OCI-LY3 (cell line): ENCODE results near the gene ROR2.

Experiments used
- H2AFZ ChIP-seq: fragments of 200-600, 300-600 bp; shearing (Covaris generic); 2 replicates; pipeline ENCODE4 v1.6.0; 2014; ENCODE audit warnings: antibody characterized with exemption, low read depth, low read length
- H3K27ac ChIP-seq: fragments of 200-600, 300-600 bp; sonication (generic); 2 replicates; pipeline ENCODE4 v1.5.1; 2014; ENCODE audit warnings: mild to moderate bottlenecking, low read length, moderate library complexity, mixed read lengths
- H3K27me3 ChIP-seq: fragments of 200-600, 300-600 bp; sonication (generic); 2 replicates; pipeline ENCODE4 v1.6.1; 2014; ENCODE audit warnings: low read depth, low read length, mixed read lengths
- H3K36me3 ChIP-seq: fragments of 200-600, 300-600 bp; sonication (generic); replicated peaks from 2 replicates; pipeline ENCODE3; 2014; ENCODE audit warnings: low read depth, low read length, mixed read lengths
- H3K4me1 ChIP-seq: fragments of 300-600, 200-600 bp; sonication (generic); 2 replicates; pipeline ENCODE4 v1.6.1; 2014; ENCODE audit warnings: low read length, mixed read lengths
- H3K4me2 ChIP-seq: fragments of 200-600, 300-600 bp; sonication (generic); 2 replicates; pipeline ENCODE4 v1.6.1; 2014; ENCODE audit warnings: low read length, mixed read lengths
- H3K4me3 ChIP-seq: fragments of 300-600, 200-600 bp; sonication (generic); 2 replicates; pipeline ENCODE4 v1.5.1; 2014; ENCODE audit warnings: antibody characterized with exemption, mild to moderate bottlenecking, low read length, moderate library complexity
- H3K79me2 ChIP-seq: fragments of 300-600, 200-600 bp; shearing (Covaris generic); 2 replicates; pipeline ENCODE4 v1.6.1; 2014; ENCODE audit warnings: mild to moderate bottlenecking, low read length, mixed read lengths
- H3K9ac ChIP-seq: fragments of 300-600, 200-600 bp; shearing (Covaris generic); 2 replicates; pipeline ENCODE4 v1.6.0; 2014; ENCODE audit warnings: mild to moderate bottlenecking, low read length, moderate library complexity
- H3K9me3 ChIP-seq: fragments of 200-600, 300-600 bp; shearing (Covaris generic); 2 replicates; pipeline ENCODE4 v1.6.1; 2014; ENCODE audit warnings: low read length, mixed read lengths; ENCODE audit not compliant: insufficient read depth
- H4K20me1 ChIP-seq: fragments of 200-600, 300-600 bp; sonication (generic); 2 replicates; pipeline ENCODE4 v1.6.1; 2016; ENCODE audit warnings: low read length, mixed read lengths; ENCODE audit not compliant: insufficient read depth
- EZH2phosphoT487 ChIP-seq: fragments of 200-600 bp; shearing (Covaris generic); IDR thresholded peaks from 2 replicates; pipeline ENCODE4 v1.6.1; 2018; ENCODE audit warnings: antibody characterized with exemption, mixed run types, low read depth
- TF ChIP-seq, protein P1 (sequence below): fragments of 200-600, 300-600 bp; sonication (generic); IDR thresholded peaks from 2 replicates; pipeline ENCODE4 v1.5.1; 2014; ENCODE audit warnings: antibody characterized with exemption, low read length, low read depth

Gene ROR2

DNA sequence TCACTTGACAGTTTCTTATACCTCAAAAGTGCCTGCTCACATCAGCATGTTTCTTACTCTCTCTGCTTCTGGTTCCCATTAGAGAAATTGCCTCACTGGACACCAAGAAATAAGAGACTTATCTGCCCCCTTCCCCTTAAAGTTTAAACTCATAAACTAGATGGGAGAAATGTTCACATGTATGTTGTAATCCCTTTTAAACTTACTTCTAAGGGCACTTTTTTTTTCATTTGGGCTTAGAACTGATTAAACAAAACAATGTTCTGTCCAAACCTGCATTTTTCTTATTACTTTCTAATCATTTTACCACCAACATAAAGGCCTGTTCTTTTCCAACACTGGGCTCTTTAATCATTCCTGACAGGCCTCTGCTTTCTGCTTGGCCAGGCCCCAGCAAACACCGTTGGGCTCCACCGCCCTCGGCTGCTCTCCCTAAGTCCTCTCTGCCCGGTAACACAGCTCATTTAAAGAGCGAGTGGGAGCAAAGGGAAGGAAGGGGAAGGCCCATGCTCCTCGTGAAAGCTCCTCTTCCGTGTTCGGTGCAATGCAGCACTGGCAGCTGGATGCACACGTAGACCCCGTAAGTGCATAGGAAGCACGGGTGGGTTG, 53.4 kb downstream of the ROR2 start:
- no peak overlapping the region for H3K4me2 ChIP-seq

DNA sequence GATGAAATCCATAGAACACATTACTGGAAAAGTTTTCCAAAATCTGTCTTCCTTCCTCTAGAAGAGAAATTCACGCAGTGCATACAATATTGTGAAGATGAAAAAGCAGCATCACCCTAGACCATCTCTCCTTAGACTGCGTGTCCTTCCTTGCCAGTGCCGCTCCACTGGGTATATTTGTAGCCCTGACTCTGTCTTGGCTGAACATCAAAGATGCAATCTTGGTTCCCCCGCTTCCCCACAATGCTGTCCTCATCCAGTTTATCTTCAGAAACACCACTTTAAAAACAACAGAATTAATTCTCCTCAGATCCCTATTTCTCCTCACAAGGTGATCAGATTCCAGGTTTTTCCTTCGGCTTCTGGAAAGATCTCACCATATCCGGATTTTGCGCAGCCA, 53.9 kb downstream of the ROR2 start:
- no peaks in the 10 kb centered on the region for H4K20me1 ChIP-seq
- H3K27ac ChIP-seq = no peak overlapping the region
- no peak overlapping the region for H3K4me2 ChIP-seq
- no peak for TF ChIP-seq EZH2phosphoT487
- no peaks in the 10 kb centered on the region for H3K36me3 ChIP-seq
- H3K4me3 ChIP-seq = no peak overlapping the region
- H3K79me2 ChIP-seq = no peaks in the 10 kb centered on the region
- no peaks in the 10 kb centered on the region for H3K4me1 ChIP-seq
- H3K9me3 ChIP-seq = no peaks in the 10 kb centered on the region
- H3K9ac ChIP-seq = no peak overlapping the region
- no peak overlapping the region for H2AFZ ChIP-seq
- peaks cover 3% of the 10 kb centered on the region; the same call in 1 of the 2 replicates for H3K27me3 ChIP-seq

More for the DNA sequence above, 53.4 kb downstream of the ROR2 start:
- TF ChIP-seq, protein P1, sequence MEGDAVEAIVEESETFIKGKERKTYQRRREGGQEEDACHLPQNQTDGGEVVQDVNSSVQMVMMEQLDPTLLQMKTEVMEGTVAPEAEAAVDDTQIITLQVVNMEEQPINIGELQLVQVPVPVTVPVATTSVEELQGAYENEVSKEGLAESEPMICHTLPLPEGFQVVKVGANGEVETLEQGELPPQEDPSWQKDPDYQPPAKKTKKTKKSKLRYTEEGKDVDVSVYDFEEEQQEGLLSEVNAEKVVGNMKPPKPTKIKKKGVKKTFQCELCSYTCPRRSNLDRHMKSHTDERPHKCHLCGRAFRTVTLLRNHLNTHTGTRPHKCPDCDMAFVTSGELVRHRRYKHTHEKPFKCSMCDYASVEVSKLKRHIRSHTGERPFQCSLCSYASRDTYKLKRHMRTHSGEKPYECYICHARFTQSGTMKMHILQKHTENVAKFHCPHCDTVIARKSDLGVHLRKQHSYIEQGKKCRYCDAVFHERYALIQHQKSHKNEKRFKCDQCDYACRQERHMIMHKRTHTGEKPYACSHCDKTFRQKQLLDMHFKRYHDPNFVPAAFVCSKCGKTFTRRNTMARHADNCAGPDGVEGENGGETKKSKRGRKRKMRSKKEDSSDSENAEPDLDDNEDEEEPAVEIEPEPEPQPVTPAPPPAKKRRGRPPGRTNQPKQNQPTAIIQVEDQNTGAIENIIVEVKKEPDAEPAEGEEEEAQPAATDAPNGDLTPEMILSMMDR = no peak
- Histone ChIP-seq H3K4me1 (no peaks in the 10 kb centered on the region), H3K79me2 (no peaks in the 10 kb centered on the region), H2AFZ (no peak overlapping the region), H3K9me3 (no peaks in the 10 kb centered on the region), H4K20me1 (no peaks in the 10 kb centered on the region), H3K27me3 (peaks cover 3% of the 10 kb centered on the region; the same call in 1 of the 2 replicates), H3K27ac (no peak overlapping the region), H3K36me3 (no peaks in the 10 kb centered on the region), H3K9ac (no peak overlapping the region), H3K4me3 (no peak overlapping the region)

DNA sequence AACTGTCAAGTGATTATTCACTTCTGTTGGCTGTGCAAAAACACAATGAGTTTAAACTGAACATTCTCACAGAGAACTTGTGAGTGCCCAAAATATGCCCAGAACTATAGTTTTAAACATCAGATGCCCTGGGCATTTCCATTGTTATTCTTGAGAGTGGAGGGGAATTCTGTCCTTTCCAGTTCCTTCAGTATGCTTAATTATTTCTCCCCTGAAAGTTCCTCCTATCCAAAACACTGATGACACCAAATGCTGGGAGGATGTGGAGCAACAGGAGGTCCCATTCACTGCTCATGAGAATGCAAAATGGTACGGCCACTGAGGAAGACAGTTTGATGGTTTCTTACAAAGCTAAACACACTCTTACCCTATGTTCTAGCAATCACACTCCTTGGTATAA, 55.5 kb downstream of the ROR2 start:
- H3K4me3 ChIP-seq = no peak overlapping the region
- no peaks in the 10 kb centered on the region for H3K4me1 ChIP-seq
- no peaks in the 10 kb centered on the region for H3K36me3 ChIP-seq
- no peaks in the 10 kb centered on the region for H3K9me3 ChIP-seq
- no peak overlapping the region for H2AFZ ChIP-seq
- H4K20me1 ChIP-seq = no peaks in the 10 kb centered on the region
- no peak for TF ChIP-seq EZH2phosphoT487
- TF ChIP-seq, protein P1 = no peak
- H3K9ac ChIP-seq = no peak overlapping the region
- no peaks in the 10 kb centered on the region for H3K79me2 ChIP-seq
- no peak overlapping the region for H3K4me2 ChIP-seq
- H3K27me3 ChIP-seq = peaks cover 3% of the 10 kb centered on the region; the same call in 1 of the 2 replicates
- no peak overlapping the region for H3K27ac ChIP-seq

DNA sequence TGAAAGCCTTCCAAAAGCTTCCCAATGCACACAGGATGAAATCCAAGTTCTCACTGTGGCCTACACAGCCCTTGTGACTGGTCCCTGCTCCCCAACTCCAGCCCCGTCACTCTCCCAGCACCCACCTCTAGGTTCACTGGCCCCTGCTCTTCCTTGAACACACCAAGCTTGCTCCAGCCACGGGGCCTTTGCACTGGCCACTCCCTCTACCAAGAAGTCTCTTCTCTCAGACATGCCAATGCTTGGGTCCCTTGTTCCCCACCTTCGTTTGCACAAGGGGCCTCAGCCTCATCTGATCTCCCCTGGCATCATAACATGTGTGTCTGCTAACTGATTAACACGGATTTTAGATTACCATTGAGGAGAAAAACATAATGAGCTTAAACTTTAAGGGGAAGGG, 56.0 kb downstream of the ROR2 start:
- Histone ChIP-seq H3K4me2 (no peak overlapping the region), H3K36me3 (no peaks in the 10 kb centered on the region), H3K79me2 (no peaks in the 10 kb centered on the region), H3K4me1 (no peaks in the 10 kb centered on the region), H3K4me3 (no peak overlapping the region), H3K9ac (no peak overlapping the region), H3K9me3 (no peaks in the 10 kb centered on the region), H3K27me3 (peaks cover 3% of the 10 kb centered on the region; the same call in 1 of the 2 replicates), H3K27ac (no peak overlapping the region), H4K20me1 (no peaks in the 10 kb centered on the region), H2AFZ (no peak overlapping the region)
- no peak for TF ChIP-seq EZH2phosphoT487
- TF ChIP-seq, protein P1 = no peak
